Liver (tissue), 3 donors: Measurements from ENCODE around the gene EPN3.

ENCODE experiments used
- ATF3 ChIP-seq: IDR thresholded peaks from 2 replicates; pipeline ENCODE4 v1.6.1; 2016; ENCODE audit warnings: antibody characterized with exemption
- CTCF ChIP-seq: fragments of 150-350 bp; IDR thresholded peaks from 2 replicates; pipeline ENCODE4 v1.5.1; 2017; ENCODE audit warnings: improper control_type of control experiment, low read depth, low read length; ENCODE audit not compliant: missing input control
- EGR1 ChIP-seq, 2 donors: IDR thresholded peaks; 2 replicates each; pipeline ENCODE4 v1.6.1; 2016 to 2018; ENCODE audit warnings: antibody characterized with exemption in 2 of 2, low read depth in 2 of 2
- GABPA ChIP-seq, 2 donors: IDR thresholded peaks in 1 of 2; conservative IDR thresholded peaks in 1 of 2; 2 replicates each; pipeline ENCODE4 v1.6.1; 2016; ENCODE audit warnings: antibody characterized with exemption in 2 of 2, mild to moderate bottlenecking in 1 of 2, moderate library complexity in 1 of 2
- HNF4A ChIP-seq, 2 donors: conservative IDR thresholded peaks; 2 replicates each; pipeline ENCODE4 v1.6.1; 2016; ENCODE audit warnings: antibody characterized with exemption in 2 of 2, mild to moderate bottlenecking in 2 of 2
- HNF4G ChIP-seq: IDR thresholded peaks from 2 replicates; pipeline ENCODE4 v1.6.1; 2016; ENCODE audit warnings: antibody characterized with exemption
- JUND ChIP-seq, 2 donors: IDR thresholded peaks; 2 replicates each; pipeline ENCODE4 v1.6.1; 2016; ENCODE audit warnings: antibody characterized with exemption in 2 of 2
- RAD21 ChIP-seq, 2 donors: IDR thresholded peaks; 2 replicates each; pipeline ENCODE4 v1.6.1; 2016; ENCODE audit warnings: antibody characterized with exemption in 2 of 2, mild to moderate bottlenecking in 2 of 2
- SP1 ChIP-seq: IDR thresholded peaks from 2 replicates; pipeline ENCODE4 v1.6.1; 2018; ENCODE audit warnings: antibody characterized with exemption, mild to moderate bottlenecking
- TAF1 ChIP-seq: conservative IDR thresholded peaks from 2 replicates; pipeline ENCODE4 v1.6.1; 2016; ENCODE audit warnings: antibody characterized with exemption, mild to moderate bottlenecking
- YY1 ChIP-seq: IDR thresholded peaks from 2 replicates; pipeline ENCODE4 v1.6.1; 2016; ENCODE audit warnings: antibody characterized with exemption, mild to moderate bottlenecking
- TF ChIP-seq, protein P1 (sequence below): IDR thresholded peaks from 2 replicates; pipeline ENCODE4 v1.6.1; 2016; ENCODE audit warnings: antibody characterized with exemption
- TF ChIP-seq, protein P2 (sequence below): IDR thresholded peaks from 2 replicates; pipeline ENCODE4 v1.6.1; 2016; ENCODE audit warnings: antibody characterized with exemption
- donor health status: healthy.
- donor health status: healthy.

DNA sequence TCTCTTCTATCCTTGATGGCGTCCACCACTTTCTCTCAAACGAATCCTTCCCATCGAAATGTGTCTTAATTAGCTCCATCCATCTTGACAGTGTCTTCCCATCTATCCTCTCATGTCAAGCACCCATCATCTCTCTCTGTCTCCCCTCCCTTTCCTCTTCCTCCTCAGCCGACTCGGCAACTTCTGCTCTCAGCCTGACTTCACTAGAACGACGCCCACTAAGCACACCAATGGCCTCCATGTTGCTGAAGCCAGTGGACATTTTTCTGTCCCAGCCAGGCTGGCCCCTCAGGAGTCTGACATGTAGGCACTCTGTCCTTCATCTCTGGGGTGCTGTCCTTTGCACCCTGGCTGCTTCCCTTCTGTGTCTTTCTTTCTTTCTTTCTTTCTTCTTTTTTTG is 12.0 kb downstream of the EPN3 start:
- TF ChIP-seq GABPA (IDR thresholded peaks at IDR 0.05 in 1 of 2, conservative IDR thresholded peaks at IDR 0.05 in 1 of 2) (no peak), CTCF (no peak), JUND (IDR thresholded peaks at IDR 0.05) (no peak), HNF4A (conservative IDR thresholded peaks at IDR 0.05) (no peak), YY1 (no peak), ATF3 (no peak), HNF4G (no peak), RAD21 (IDR thresholded peaks at IDR 0.05) (no peak), TAF1 (no peak), SP1 (no peak), EGR1 (IDR thresholded peaks at IDR 0.05; ENCODE audit: low read depth in 2 of 2) (no peak)
- TF ChIP-seq, protein P1, sequence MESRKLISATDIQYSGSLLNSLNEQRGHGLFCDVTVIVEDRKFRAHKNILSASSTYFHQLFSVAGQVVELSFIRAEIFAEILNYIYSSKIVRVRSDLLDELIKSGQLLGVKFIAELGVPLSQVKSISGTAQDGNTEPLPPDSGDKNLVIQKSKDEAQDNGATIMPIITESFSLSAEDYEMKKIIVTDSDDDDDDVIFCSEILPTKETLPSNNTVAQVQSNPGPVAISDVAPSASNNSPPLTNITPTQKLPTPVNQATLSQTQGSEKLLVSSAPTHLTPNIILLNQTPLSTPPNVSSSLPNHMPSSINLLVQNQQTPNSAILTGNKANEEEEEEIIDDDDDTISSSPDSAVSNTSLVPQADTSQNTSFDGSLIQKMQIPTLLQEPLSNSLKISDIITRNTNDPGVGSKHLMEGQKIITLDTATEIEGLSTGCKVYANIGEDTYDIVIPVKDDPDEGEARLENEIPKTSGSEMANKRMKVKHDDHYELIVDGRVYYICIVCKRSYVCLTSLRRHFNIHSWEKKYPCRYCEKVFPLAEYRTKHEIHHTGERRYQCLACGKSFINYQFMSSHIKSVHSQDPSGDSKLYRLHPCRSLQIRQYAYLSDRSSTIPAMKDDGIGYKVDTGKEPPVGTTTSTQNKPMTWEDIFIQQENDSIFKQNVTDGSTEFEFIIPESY: no peak
- TF ChIP-seq, protein P2, sequence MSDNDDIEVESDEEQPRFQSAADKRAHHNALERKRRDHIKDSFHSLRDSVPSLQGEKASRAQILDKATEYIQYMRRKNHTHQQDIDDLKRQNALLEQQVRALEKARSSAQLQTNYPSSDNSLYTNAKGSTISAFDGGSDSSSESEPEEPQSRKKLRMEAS: no peak
